ENCODE data around the gene TYSND1. TPM values are rescaled to one million over a fixed set of nuclear protein-coding genes. Genes with fewer than 3 reads are reported as not detected.

The TYSND1 gene
- total and polyA plus RNA-seq, 2 of the 13 experiments (the other 11 are each of a cell fraction or from before 2014, with no cell fraction given) = 3.3 to 8.9 TPM

DNA sequence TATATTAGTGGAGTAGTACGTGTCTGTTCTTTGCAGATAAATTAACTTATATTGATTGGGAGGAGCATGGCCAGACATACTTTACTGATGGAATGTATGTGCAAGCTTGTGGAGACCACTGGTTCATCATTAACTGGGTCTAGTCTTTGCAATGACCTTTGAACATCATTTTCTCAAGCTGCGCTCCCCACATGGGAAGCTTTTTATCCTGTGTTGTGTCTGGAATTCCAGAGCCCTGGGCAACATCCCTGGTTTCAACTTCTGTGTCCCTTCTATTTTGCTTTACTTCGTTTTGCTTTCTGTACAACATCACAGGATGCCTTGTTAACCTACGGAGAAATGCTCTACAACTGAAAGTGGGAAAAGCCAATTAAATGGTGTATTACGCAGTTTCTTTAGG lies 55.5 kb downstream of the TYSND1 start (continued):
- TF ChIP-seq ISL2 (CRISPR knock-in tag; IDR thresholded peaks at IDR 0.05) = peak; percentile 51; the same call in 1 of the 2 replicates
- no peak for TF ChIP-seq MIER2 (CRISPR knock-in tag; IDR thresholded peaks at IDR 0.05)
- TF ChIP-seq SNAPC2 (CRISPR knock-in tag; IDR thresholded peaks at IDR 0.05) = 0 out of 2 replicates have a peak, but pooled peaks have one; percentile 29
- peak; percentile 33; the same call in 1 of the 2 replicates for TF ChIP-seq ZFAT (CRISPR knock-in tag; conservative IDR thresholded peaks at IDR 0.05)
- TF ChIP-seq FOXO1 (CRISPR knock-in tag; IDR thresholded peaks at IDR 0.05) = peak; percentile 25; the same call in 1 of the 2 replicates
- TF ChIP-seq TBX2 (CRISPR knock-in tag; IDR thresholded peaks at IDR 0.05; ENCODE audit: borderline replicate concordance) = peak; percentile 48; the same call in 1 of the 2 replicates
- peak; percentile 64; the same call in 1 of the 2 replicates for TF ChIP-seq PRDM10 (CRISPR knock-in tag; IDR thresholded peaks at IDR 0.05; ENCODE audit: low read depth)
- no peak for TF ChIP-seq NFYC (CRISPR knock-in tag; IDR thresholded peaks at IDR 0.05)
- no peak for TF ChIP-seq ZIK1 (CRISPR knock-in tag; IDR thresholded peaks at IDR 0.05; ENCODE audit: borderline replicate concordance, low read depth)
- peak; percentile 43; the same call in 1 of the 2 replicates for TF ChIP-seq ZNF232 (CRISPR knock-in tag; IDR thresholded peaks at IDR 0.05; ENCODE audit: borderline replicate concordance)
- peak; percentile 55 for TF ChIP-seq TBL1XR1 (IDR thresholded peaks at IDR 0.05; ENCODE audit: borderline replicate concordance, low read length, partially characterized antibody)
- peak; percentile 81 for TF ChIP-seq PHF21A (CRISPR knock-in tag; IDR thresholded peaks at IDR 0.05)
- no peak for TF ChIP-seq KLF13 (CRISPR knock-in tag; IDR thresholded peaks at IDR 0.05)
- TF ChIP-seq ETV5 (CRISPR knock-in tag; IDR thresholded peaks at IDR 0.05; ENCODE audit: borderline replicate concordance) = peak; percentile 55; the same call in 1 of the 2 replicates
- peak; percentile 65; the same call in 1 of the 2 replicates for TF ChIP-seq KAT8 (CRISPR knock-in tag; IDR thresholded peaks at IDR 0.05)
- peak; percentile 88 for TF ChIP-seq GATAD2A (CRISPR knock-in tag; IDR thresholded peaks at IDR 0.05)
- TF ChIP-seq MEF2D (CRISPR knock-in tag; IDR thresholded peaks at IDR 0.05) = peak; percentile 80
- TF ChIP-seq, protein P1, sequence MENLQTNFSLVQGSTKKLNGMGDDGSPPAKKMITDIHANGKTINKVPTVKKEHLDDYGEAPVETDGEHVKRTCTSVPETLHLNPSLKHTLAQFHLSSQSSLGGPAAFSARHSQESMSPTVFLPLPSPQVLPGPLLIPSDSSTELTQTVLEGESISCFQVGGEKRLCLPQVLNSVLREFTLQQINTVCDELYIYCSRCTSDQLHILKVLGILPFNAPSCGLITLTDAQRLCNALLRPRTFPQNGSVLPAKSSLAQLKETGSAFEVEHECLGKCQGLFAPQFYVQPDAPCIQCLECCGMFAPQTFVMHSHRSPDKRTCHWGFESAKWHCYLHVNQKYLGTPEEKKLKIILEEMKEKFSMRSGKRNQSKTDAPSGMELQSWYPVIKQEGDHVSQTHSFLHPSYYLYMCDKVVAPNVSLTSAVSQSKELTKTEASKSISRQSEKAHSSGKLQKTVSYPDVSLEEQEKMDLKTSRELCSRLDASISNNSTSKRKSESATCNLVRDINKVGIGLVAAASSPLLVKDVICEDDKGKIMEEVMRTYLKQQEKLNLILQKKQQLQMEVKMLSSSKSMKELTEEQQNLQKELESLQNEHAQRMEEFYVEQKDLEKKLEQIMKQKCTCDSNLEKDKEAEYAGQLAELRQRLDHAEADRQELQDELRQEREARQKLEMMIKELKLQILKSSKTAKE (CRISPR knock-in tag; IDR thresholded peaks at IDR 0.05; ENCODE audit: borderline replicate concordance) = peak; percentile 98
- peak; percentile 27 for TF ChIP-seq STAG1 (CRISPR knock-in tag; IDR thresholded peaks at IDR 0.05)
- TF ChIP-seq MEIS2 (CRISPR knock-in tag; IDR thresholded peaks at IDR 0.05) = peak; percentile 60; the same call in 1 of the 2 replicates
- TF ChIP-seq, protein P2, sequence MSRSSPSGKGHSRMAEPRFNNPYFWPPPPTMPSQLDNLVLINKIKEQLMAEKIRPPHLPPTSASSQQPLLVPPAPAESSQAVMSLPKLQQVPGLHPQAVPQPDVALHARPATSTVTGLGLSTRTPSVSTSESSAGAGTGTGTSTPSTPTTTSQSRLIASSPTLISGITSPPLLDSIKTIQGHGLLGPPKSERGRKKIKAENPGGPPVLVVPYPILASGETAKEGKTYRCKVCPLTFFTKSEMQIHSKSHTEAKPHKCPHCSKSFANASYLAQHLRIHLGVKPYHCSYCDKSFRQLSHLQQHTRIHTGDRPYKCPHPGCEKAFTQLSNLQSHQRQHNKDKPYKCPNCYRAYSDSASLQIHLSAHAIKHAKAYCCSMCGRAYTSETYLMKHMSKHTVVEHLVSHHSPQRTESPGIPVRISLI (CRISPR knock-in tag; IDR thresholded peaks at IDR 0.05; ENCODE audit: borderline replicate concordance) = peak; percentile 87
- TF ChIP-seq ZNF414 (CRISPR knock-in tag; IDR thresholded peaks at IDR 0.05) = peak; percentile 93; the same call in 1 of the 2 replicates
- TF ChIP-seq SALL2 (CRISPR knock-in tag; IDR thresholded peaks at IDR 0.05) = peak; percentile 34; the same call in 1 of the 2 replicates
- peak; percentile 30; the same call in 1 of the 2 replicates for TF ChIP-seq YEATS2 (CRISPR knock-in tag; IDR thresholded peaks at IDR 0.05; ENCODE audit: borderline replicate concordance)

All from HepG2 (cell line).